Measurements from ENCODE around the gene SLC43A2.
A peak's percentile ranks its signal among the peaks of the same experiment; 100 is the strongest.
"Not testable (repeated sequence)": the region's sequence is repeated elsewhere in the genome, so short reads cannot be mapped to it uniquely, and the experiment has no call there.

SLC43A2 gene

DNA sequence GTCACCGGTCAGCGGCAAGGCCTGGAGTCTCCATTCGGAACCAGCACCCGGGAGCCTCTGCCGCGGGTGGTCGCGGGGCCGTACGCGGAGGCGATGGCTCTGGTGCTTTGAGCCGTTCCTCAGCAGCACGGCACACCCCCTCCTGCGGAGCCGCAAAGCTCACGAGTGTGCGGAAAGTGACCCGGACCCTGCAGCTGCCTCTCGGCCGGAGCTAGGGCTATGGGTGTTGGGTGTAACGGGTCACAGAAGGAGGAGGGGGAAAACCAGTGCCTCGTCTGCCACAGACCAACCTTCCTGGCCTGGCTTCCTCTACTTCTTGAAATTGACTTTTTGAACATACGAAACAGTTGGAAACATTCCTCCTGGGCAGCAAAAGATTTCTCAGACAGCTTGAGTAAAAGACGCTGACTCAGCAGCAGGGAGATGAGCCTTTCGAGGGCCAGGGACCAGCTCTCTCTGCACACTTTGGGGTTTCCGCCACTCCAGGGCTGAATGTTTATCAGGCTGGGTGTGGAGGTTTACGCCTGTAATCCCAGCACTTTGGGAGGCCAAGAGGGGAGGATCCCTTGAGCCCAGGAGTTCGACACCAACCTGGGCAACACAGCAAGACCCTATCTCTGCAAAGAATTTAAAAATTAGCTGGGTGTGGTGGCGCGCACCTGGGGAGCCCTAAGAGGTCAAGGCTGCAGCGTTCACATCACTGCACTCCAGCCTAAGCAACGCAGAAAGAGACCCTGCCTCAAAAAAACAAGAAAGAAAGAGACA is 39.6 kb downstream of the SLC43A2 start:
- no peak for DNase-seq

DNA sequence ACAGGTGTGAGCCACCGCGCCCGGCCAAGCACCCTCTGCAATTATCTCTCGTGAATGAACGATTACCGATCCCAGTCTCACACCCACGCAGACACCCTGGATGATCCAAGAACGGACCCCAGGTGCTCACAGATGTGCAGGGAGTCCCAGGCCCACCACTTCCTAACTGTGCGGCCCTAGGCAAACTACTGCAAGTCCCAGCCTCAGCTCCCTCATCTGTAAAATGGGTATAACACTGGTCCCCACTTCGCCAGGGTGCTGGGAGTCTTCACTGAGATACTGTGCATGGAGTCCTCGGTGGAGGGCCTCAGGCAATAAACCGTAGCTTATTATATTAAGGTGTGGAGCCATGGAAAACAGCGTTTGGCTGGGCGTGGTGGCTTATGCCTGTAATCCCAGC is 44.5 kb downstream of the SLC43A2 start:
- no peak for DNase-seq

DNA sequence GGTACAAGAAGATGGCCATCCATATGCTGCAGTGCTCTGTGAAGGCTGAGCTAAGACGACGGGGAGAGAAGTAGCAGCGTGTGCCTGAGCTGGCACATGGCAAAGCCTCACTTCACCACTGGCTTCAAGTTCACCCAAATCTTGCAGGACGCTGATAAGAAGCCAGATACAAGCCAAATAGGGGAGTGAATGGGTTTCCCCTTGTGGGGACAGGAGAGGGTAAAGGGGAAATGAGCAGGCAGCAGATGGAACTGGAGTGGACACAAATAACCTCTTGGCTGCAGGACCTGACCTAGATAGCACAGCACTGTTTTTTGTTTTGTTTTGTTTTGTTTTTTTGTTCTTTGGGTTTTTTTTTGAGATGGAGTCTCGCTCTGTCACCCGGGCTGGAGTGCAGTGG is 45.1 kb downstream of the SLC43A2 start:
- no peak for DNase-seq

DNA sequence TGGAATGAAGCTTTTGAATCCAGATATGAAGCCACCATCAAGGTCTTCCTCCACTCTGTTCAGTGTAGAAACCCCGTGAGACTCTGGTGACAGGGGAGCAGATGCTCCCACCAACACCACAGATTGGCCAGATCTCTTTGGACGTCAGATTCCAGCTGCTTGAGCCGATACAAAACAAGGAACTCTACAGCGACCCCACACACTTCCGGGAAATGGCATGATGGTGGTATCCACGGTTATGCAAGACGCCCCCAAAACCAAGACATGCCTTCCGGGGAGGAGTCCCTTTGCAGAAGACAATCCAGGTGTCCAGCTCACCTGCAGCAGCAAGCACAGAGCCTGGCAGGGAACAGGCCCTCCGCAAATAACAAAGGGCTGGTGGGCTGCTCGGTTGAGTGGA is 46.3 kb downstream of the SLC43A2 start:
- no peak for DNase-seq

DNA sequence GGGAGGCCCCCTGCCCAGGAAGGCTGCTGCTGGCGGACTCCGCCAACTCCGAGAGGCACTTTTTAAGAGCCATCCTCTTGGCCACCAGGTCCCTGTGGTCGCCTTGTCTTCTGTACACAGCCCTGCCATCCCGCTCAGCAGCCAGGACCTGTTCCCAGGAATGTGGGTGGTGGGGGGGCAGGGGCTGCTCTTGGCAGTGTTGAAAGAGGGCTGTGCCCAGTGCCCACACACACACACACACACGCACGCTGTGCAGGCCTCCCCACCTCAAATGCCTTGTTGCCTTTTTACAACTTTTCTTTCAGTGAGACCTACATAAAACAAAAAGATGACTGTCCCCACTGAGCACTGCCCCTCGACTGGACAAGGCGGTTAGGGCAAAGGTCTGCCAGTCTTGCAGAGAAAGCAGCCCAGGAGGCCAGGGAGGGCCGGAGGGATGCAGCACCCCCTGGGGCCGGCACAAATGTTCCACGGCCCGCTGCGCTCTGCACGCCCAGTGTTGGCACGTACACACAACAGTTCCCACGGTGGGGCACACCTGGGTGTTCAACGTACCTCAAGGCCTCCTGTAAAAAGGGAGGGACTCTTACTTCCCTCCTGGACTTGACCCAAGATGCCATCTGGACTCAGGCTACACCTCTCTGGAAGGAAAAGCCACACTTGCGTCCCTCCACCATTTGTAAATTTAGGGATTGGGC is 47.5 kb downstream of the SLC43A2 start:
- DNase-seq = no peak

DNA sequence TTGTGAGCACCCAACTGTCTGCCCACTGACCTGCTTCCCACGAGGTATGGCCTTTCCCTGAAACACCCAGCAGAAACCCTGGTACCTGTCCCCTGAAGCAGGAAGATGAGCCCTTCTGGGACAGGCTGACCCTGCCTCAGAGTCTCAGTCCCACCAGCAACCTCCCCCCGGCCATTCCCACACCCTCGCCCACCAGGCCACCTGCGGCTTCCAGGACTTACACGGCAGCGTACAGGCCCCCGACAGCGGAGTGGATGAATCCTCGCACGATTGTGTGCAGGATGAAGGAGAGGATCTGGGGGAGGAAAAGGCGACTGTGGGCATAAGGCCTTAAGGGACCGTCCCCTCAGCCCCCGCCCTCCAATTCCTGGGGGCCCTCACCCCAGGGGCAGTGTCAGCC is 50.6 kb downstream of the SLC43A2 start:
- DNase-seq = no peak

DNA sequence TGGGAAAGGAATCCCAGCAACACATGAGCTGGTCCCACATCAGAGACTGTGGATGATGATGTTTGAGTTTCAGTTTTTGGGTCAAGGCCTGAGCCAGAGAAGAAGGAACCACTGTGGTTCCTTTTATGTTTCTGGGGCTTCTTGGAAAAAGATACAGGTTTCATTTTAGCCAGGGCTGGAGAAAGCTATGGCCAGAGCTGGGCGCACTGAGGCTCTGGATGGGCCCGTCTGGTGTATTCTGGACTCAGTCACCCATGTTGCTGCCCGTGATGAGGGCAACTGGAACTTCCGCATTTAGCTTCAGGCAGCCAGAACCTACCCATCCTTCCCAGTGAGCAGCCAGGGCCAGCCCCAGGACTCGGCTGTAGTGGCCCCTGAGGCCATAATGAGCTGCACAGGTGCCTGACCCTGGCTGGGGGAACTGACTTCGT is 51.0 kb downstream of the SLC43A2 start:
- no peak for DNase-seq

DNA sequence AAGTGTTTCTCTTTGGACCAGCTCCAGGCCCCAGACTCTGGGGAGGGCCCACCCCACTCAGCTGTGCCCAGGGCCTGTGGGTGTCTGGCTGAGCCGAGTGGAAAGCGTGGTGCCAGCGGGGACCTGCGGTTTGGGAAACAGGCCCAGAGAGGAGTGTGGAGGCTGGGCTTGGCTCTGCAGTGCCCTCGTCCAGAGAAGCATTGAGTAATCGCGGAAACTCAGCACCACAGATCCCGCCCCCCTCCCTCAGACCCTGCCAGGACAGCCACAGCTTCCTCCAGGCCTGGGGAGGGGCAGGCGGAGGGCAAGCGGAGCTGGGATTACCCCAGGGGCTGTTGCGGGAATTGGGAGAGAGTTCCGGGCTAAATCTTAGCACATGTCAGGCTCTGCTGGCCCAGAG is 51.5 kb downstream of the SLC43A2 start:
- no peak for DNase-seq

DNA sequence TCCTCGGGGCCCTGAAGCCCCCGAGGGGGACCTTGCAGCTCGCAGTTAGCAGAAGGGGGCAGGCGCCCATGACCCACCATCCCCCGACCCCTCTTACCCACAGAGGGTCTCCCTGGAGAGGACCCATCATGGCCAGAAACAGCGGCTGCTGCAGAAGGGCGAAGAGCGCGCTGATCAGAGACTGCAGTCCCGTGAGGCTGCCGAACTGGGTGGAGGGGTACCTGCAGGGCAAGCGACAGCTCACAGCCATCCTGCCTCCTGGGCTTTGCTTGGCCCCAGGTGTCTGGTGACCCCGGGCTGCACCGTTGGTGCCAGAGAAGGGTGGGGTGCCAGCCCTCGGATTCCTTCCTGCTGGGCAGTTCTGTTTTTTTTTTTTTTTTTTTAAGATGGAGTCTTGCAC is 52.1 kb downstream of the SLC43A2 start:
- DNase-seq = no peak

DNA sequence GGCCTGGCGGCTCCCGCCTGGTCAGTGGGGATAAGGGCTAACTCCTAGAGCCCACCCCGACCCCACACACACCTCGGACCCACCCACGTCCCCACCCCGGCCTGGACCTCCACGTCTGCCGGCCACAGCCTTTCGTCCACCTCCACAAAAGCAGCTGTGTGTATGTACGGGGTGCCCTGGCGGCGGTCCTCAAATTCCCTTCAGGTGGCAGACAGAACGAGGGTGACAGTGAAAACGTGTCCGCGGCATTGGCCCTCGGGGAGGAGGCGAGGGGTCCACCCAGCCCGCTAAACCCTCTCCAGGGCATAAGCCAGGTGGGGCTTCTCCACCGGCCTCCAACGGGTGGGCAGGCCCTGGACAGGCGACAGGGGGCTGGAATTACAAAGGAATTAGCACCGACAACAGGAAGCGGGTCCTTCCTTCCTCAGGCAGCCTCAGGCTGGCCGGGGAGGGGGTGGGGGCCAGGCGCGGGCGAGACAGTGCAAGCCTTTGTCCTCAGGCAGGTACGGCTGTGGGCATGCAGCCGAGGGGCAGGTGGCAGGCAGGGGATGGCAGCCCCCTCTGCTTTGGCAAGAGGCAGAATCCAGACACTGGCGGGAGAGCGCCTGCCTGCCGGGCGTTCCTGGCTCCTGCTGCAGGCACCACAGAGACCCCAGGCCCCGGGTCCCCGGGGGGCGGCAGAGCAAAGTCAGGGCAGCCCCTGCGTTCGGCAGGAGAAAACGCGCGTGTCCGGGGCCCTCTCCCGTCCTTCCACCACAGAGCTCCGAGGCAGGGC is 53.8 kb downstream of the SLC43A2 start:
- no peak for DNase-seq

DNA sequence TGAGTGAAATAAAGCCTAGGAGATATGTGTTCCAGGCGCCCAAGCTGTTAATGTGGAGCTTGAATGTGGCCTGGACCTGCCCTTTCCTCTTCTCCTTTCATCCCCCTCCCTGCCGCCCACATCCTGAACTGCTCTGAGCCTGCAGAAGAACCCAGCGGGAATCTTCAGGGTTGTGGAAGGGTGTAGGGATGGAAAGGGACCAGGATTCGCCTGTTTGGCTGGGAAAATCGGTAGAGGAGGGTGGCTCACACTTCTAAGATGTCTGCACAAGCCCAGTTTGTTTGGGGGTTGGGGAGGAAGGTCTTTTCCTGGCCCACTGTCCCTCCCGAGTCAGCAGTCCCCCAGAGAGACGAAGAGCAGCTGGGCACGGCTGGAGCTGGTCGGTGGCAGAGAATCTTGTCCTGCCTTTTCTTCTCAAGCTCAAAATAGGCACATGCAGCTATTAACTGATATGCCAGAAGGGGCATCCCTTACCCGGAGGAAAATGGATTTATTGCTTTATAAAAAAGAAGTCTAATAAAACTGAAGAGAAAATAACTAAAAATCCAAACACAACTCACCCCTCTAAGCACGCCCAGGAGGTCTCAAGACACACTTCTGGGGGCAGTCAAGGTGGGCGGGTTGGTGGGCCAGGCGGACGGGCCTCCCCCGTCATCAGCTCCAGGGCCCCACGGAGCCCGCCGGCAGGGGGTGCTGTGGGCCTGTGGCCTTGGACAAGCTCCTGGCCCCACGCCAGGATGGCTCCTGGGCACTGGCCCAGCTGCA is 54.5 kb downstream of the SLC43A2 start:
- peak; percentile 4 for DNase-seq

DNA sequence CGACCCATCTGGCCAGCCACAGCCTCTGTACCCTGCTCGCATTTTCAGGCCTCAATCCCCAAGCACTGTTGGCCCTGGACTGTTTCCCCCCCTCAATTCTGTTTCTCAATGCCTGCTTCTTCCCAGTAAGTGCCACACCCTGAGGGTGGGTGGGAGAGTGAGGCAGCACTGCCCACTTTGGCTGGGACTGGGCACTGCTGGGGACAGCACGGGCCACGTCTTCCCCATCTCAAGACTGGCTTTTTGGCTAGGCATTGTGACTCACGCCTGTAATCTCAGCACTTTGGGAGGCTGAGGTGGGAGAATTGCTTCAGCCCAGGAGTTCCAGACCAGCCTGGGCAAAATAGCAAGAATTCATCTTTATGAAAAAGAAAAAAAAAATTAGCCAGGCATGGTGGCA is 56.0 kb downstream of the SLC43A2 start:
- DNase-seq = not testable (repeated sequence)

DNA sequence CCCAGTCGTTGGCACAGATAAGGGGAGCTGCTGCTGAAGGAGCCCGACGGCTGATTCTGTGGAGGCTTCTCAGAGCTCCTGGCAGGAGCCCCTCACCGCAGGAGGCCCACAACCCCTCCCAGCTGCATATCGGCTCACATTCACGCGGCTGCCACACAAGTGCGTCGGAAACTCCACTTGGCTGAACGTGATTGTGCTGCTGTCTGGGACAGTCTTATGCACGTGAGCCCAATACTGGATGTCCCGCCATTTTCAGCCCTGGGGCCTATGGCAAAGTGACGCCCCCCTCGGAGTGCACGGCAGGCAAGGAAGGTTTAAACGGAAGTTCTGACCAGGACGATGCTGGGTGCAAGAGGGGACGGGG is 57.3 kb downstream of the SLC43A2 start:
- no peak for DNase-seq

DNA sequence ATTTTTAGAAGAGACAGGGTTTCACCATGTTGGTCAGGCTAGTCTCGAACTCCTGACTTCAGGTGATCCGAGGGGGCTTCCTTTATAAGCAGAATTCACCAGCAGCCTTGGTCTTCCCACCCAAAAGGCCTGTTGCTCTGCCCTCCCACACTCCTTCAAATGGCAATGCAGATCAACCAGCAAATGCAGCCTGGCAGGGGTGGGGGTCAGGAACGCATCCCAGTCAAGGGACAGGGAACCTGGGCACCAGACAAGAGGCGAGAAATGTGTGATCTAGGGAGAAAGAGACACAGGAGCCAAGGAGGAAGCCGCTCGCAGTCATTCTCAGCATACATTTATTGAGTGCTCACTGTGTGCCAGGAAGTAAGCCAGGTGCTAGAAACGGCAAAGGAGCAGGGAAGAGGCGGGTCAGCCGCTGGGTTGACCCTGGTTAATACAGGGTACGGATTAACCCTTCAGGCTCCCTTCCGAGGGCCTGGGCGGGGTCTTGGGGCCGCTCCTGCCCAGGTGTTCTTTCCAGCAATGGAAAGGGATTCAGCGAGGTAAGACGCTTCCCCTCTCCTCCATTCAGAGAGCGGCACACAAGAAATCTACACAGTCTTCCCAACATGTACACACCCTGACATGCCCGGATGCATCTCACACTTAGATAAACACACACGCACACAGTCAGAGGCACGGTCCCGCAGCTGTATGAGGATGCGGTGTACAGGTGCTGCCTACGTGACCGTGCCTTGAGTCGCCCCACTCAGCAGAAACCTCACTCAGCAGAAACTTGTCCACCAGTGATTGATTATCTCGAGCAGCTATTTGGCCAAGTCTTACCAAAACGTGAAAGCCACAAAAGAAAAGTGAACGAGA is 59.5 kb downstream of the SLC43A2 start:
- no peak for DNase-seq

DNA sequence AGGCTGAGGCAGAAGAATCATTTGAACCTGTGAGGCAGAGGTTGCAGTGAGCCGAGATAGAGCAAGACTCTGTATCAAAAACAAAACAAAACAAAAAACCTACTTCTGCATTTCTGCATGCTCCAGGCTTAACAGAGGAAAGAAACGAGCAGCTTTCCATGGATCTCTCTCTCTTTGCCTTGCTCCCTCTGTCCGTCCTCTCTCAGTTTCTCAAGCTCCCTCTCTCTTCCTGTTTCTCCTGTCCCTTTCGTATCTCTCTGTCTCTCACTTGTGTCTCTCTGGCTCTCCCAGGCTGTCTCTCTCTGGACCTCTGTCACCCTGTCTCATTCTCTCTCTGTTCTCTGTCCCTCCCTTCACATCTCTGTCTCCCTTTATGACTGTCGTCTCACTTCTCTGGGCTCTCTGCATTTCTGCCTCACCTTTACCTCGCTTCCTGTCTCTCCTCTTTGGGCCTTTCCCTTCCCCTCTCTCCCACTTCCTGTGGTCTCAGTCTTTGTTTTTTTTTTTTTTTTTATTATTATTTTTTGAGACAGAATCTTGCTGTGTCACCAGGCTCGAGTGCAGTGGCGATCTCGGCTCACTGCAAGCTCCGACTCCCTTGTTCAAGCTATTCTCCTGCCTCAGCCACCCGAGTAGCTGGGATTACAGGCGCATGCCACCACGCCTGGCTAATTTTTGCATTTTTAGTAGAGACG is 62.0 kb downstream of the SLC43A2 start:
- DNase-seq = no peak

DNA sequence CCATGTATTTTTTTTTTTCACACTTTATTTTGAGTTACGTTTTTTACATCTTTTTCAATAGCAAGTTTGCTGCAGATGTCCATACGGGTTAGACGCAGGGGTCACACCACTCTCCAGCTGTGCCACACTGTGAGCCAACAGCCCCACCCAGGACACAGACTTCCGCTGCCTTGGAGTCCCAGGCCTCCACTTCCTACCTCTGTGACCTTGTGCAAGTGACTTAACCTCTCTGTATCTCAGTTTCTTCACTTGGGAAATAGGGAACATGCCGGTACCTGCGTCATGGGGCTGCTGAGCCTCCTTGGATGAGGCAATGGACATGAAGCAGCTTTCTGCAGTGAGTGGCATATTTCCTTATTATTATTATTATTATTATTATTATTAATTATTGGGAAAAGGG is 62.8 kb downstream of the SLC43A2 start:
- DNase-seq = no peak

DNA sequence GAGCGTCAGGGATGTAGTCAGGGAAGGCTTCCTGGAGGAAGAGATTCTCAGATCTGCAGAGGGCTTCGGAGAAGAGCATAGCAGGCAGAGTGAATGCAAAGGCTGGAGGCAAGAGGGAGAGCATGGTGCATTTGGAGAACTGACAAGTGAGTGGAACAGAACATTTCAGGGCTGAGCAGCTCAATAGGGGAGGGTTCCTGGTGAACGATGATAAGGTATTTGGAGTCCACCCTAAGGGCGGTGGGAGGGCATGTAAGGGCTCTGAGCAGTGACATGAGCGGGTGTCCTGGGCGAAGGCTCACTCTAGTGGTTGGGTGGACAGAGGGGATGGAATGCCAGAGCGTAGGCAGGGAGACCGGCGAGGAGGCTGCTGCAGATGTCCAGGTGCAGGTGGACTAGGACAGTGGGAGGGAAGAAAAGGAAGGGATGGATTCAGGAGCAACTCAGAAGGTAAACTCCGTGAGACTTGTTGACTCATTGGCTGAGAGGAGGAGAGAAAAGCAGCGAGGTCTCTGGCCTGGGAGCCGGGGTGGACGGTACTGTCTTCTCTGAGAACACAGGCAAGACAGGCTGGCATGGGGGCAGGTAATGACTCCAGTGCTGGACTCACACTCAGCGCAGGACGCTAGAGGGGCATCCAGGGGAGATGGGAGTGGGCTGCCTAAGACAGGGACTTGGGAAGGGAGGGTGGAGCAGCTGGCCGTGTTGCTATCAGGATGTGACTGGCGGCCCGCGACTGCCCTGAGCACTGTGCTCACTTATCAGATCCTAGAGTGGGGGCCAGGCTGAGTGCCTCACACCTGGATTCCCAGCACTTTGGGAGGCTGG is 64.6 kb downstream of the SLC43A2 start:
- no peak for DNase-seq

DNA sequence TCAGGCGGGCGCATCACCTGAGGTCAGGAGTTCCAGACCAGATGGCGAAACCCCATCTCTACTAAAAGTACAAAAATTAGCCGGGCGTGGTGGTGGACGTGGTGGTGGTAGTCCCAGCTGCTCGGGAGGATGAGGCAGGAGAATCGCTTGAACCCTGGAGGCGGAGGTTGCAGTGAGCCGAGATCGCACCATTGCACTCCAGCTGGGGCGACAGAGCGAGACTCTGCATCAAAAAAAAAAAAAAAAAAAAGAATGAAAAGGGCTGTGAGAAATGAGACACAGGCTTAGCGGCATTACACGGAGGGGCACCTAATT is 65.2 kb downstream of the SLC43A2 start:
- not testable (repeated sequence) for DNase-seq

DNA sequence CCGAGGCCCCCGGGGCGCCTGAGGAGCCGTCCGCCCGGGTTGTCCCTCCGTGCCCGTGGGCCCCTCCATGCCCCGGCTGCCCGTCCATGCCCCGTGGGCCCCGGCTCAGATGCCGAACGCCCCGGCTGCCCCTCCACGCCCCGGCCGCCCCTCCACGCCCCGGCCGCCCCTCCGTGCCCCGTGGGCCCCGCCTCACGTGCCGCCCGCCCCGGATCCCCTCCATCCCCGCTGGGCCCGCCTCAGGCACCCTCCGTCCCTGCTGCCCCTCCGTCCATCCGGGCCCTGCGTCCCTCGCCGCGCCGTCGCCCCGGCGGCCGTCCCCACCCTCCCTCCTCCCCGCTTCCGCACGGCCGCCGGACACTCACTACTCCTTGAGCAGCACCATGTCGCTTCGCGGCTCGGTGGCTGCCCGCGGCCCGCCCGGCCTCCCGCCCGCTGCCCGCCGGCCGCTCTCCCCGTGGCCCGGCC is 66.4 kb downstream of the SLC43A2 start:
- DNase-seq = no peak

DNA sequence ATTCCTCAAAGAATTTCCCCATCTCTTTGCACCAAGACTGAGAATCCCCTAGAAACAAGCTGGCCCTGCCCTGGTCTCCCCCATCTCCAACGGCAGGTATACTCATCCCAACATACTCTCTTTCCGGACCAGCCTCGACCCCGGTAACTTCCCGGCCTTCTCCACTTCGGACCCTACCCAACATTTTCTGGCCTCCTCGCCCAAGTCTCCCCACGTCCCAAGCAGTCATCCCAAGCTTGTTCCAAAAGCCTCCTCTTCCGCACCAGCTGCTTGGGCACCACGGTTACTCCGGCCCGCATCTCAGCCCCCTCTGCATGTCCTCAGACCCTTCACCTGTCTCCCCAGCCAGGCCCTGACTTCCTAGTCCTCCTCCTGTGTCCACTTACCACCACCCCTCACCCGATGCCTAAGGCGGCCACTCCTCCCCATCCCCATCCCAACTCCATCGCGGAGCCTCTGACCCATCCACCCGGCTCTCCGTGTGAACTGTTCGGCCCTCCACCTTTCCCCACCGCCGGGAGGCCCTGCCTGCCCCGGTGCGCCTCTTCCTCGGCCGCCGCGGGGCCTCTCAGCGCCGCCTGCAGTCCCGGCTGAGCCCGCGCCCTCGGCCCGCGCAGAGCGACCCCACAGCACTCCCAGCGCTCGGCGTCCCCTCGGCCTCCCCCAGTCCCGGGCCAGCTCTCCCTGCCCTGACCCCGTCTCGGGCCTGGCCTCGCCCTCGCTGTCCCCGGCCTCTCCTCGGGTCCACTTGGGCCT is 67.0 kb downstream of the SLC43A2 start:
- no peak for DNase-seq

All from NCI-H2227 treated with DMSO at 0.1 percent for 48 hours (cell line).